ENCODE results near the gene ATR. TPM values are rescaled to one million over a fixed set of nuclear protein-coding genes. Genes with fewer than 3 reads are reported as not detected.
A peak's percentile ranks its signal among the peaks of the same experiment; 100 is the strongest.

Gene ATR
- total and polyA plus RNA-seq, 9 of the 15 experiments (the other 6 are each of a cell fraction or from before 2014, with no cell fraction given) = 18.0 to 37.8 (median 23.2) TPM

DNA sequence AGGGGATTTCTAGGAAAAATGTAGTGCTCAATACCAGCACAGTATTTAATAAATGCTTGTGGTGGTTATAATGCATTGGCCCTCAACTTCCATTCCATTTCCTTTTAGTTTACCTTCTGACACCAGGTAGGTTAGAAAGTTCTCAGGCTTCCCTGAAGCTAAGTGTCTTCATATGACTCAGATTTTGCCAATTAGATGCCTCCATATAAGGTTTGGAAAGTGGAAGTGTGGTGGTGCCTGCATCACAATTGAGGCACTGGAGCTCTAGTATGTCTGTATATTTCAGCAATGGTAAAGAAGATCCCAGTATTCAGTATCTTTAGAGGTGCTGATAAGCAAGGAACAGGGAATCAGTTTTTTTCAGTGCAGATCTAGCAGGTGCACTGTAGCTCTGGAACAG lies 149.0 kb downstream of the ATR start:
- H3K9ac ChIP-seq (ENCODE audit: insufficient read depth in 1 of 2, low read depth in 2 of 2, low read length in 2 of 2) = no peak overlapping the region
- H3K9me3 ChIP-seq (replicated peaks; ENCODE audit: control insufficient read depth, insufficient read depth, low read depth, low read length) = no peaks in the 10 kb centered on the region
- FAIRE-seq (no peak), ATAC-seq (no peak), DNase-seq (ENCODE audit: extremely low read depth in 1 of 4, low spot score in 3 of 4) (no peak)
- TSS peak; percentile 20 for BruUV-seq (replicated peaks)
- intact Hi-C loops (cut with micrococcal nuclease) = no loop called here
- ChIA-PET POLR2A (interaction anchor here (0.7 kb wide), 1 partner anchor 311 kb away, joined by 3 read pairs; no protein-coding TSS in a partner anchor), CTCF (ENCODE audit: low intra/inter-chr PET ratio) (no interaction called here)
- no peak overlapping the region for H2AFZ ChIP-seq (ENCODE audit: low read depth, low read length)
- TF ChIP-seq CEBPB (tag; IDR thresholded peaks at IDR 0.05) (no peak), RNF2 (IDR thresholded peaks at IDR 0.05) (no peak), CCAR2 (IDR thresholded peaks at IDR 0.05; ENCODE audit: low read depth, low read length) (no peak), L3MBTL2 (IDR thresholded peaks at IDR 0.05) (no peak), RFX7 (CRISPR knock-in tag; IDR thresholded peaks at IDR 0.05) (no peak), ZNF551 (CRISPR knock-in tag; IDR thresholded peaks at IDR 0.05) (no peak), SRSF3 (IDR thresholded peaks at IDR 0.05; ENCODE audit: insufficient read depth, low read length) (no peak)
- TF ChIP-seq, protein P1, sequence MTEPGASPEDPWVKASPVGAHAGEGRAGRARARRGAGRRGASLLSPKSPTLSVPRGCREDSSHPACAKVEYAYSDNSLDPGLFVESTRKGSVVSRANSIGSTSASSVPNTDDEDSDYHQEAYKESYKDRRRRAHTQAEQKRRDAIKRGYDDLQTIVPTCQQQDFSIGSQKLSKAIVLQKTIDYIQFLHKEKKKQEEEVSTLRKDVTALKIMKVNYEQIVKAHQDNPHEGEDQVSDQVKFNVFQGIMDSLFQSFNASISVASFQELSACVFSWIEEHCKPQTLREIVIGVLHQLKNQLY (CRISPR knock-in tag; conservative IDR thresholded peaks at IDR 0.05) = no peak
- peaks cover 21% of the 10 kb centered on the region for H3K79me2 ChIP-seq (ENCODE audit: control insufficient read depth, insufficient read depth, low read length)
- H3K27ac ChIP-seq (ENCODE audit: extremely low read depth, low read depth, low read length) = no peak overlapping the region
- no peaks in the 10 kb centered on the region for H3K27me3 ChIP-seq (ENCODE audit: control insufficient read depth in 2 of 2, insufficient read depth in 2 of 2, low read length in 2 of 2)
- H3K4me1 ChIP-seq (replicated peaks in 1 of 2; ENCODE audit: control insufficient read depth in 2 of 2, insufficient read depth in 2 of 2, low read length in 2 of 2) = no peaks in the 10 kb centered on the region
- no peak overlapping the region for H3K4me3 ChIP-seq
- H4K20me1 ChIP-seq (replicated peaks; ENCODE audit: control insufficient read depth, insufficient read depth, low read length) = no peaks in the 10 kb centered on the region
- in situ Hi-C loops (cut with MboI) = no loop called here
- peaks cover 44% of the 10 kb centered on the region for H3K36me3 ChIP-seq (ENCODE audit: control insufficient read depth, insufficient read depth, low read length)
- H3K4me2 ChIP-seq (ENCODE audit: insufficient read depth, low read length) = no peak overlapping the region
- no peaks in the 10 kb centered on the region for H3K9me1 ChIP-seq (ENCODE audit: control insufficient read depth, insufficient read depth, low read length)
